Hematopoietic multipotent progenitor cell treated with erythropoietin and hydrocortisone succinate and interleukin-3 and kit ligand, for 15 days (in vitro differentiated cells): ENCODE measurements around the gene ESM1.
"Not testable (repeated sequence)": the region's sequence is repeated elsewhere in the genome, so short reads cannot be mapped to it uniquely, and the experiment has no call there.

Source experiments
- DNase-seq: peaks from one replicate; pipeline ENCODE4 v3.0.0-alpha.2; 2015; ENCODE audit warnings: low spot score

The ESM1 gene

DNA sequence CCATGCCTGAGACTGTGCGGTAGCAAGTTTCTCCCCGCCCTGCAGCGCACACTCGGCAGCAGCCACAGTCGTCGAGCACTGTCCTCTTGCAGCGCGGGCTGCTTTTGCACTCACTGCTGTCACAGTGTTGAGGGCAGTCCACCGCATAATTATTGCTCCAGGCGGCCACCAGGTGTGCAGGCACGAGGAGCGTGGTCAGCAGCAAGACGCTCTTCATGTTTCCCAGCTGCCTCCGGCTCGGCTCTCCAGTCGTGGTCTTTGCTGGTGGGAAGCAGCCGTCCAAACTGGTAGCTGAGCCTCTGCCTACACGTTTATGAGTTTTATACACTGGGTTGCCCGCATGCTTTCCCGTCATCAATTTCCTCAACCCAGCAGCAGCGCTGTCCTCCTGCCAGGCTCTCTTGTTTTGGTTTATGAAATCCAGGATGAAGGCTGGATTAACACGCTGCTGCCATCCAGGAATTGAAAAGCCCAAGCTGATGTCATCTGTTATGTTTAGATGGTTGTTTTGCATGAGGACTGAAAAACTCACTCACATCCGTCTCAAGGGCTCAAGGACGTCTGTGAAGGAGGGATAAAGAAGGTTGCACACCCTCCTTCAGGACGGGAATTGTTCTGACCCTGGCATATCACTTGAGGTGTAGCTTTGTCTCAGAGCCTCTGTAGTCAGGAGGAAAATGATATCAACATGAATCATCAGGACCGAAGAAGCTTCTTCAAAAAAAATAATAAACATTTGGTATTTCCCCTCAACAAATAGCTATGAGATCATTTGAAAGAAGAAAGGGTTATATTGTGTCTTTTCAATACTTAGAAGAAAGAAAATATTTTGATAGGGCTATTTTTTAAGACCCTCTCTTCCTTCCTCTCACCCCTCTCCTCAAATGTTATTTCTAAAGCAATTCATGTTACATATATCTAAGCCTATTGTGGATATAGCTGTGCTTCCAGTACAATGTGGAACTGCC is at the start of gene ESM1:
Gene ESM1, minus strand, starts transcription at position 293 of the 968 bp plus-strand sequence. Its CDS starts 76 bp downstream, at position 217.
- DNase-seq, result no peak

DNA sequence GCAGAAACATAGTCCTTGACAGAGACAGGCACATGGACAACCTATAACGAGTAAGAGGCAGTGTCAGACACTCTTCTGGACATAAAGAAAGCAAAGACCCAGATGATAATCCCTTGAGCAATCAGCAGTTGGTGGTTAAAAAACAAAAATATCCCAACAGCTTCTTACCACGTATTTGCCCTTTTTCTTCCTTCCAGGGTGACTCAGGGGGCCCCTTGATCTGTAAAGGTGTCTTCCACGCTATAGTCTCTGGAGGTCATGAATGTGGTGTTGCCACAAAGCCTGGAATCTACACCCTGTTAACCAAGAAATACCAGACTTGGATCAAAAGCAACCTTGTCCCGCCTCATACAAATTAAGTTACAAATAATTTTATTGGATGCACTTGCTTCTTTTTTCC is 48.2 kb upstream of the ESM1 start:
- no peak for DNase-seq

GRCh38 chr5:55031492-55031891 is 46.1 kb upstream of the ESM1 start:
- DNase-seq, result no peak

DNA sequence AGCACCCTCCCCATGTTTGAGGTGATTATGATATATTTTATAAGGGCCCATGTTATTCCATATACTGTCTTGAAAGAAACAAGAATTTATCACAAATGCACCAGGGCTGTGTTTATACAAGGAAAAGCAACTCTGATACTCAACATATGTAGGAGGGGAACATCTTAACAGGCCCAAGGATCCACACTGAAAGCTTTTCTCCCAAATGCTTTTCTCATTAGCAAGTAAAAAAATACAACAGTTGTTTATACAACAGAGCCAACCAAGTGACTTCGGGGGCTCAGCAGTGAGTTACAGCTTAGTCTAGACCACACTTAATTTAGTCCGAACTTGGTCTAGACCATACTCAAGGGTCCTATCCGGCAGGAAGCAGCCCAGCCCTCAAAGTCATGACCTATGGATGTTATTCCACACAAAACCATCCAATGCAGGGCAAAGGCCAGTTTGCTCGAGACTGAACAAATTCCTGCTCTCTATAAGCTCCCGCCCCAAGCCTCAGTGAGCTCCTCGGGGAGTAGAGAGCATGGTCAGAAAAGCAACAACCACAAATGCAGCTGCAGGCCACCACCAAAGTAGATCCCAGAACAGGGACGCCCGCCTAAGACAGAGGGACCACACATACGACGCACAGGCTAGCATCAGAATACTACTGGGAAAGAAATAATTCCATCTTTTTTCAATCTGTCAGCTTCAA is 45.4 kb upstream of the ESM1 start:
- DNase-seq, result no peak

DNA sequence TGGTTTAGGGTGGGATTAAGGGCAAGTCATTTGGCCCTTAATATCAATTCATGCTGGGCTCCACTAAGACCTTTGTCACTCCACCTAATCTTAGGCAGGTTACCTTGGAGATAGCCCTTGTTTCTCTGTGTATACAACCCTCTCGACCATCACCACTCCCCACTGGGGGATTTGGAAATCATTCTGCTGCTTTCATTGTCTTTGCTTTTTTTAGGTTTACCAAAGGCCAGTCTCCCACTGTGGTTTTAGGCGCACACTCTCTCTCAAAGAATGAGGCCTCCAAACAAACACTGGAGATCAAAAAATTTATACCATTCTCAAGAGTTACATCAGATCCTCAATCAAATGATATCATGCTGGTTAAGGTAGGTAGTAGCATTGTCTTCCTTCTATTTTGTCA is 44.8 kb upstream of the ESM1 start:
- no peak for DNase-seq

- DNase-seq, result no peak
Measured at GRCh38 chr5:55027595-55027994, 42.2 kb upstream of the ESM1 start.

DNA sequence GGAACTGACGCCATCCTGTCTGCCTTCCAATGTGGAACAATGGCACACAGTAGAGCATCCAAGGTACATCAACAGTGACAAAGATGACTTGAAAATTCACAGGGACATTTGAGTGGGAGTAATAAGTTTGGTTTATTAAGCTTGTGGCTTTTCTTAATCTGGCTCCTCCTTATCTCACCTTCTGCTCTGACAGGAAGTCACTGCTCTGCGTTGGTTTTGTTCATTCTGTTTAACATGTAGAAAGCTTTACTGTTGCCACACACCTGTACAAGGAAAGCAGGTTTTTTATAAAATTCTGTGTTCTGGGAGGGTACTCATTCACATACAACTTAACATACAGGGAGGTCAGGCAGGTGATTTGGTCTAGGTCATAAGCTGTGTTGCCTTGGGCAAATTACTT is 37.1 kb upstream of the ESM1 start:
- no peak for DNase-seq

GRCh38 chr5:55021821-55022220 is 36.4 kb upstream of the ESM1 start:
- DNase-seq, result no peak

DNA sequence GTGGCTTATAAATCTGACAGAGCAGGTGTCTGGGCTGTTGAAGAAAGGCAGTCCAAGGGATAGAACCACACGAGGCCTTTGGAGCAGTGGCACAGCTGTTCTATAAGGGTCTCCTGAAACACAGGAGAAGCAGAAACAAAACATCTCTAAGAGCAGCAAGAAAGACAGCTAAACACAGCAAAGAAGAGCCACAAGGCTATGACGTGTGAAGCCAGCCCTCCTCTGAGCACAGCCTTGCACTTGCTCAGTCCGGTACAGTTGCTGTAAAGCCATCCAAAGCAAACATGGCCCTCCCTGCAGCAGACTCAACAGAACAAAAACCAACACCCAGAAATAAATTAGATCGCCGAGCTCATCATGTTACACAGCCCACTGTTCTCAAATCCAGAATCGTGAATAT is 36.0 kb upstream of the ESM1 start:
- DNase-seq, result no peak

DNA sequence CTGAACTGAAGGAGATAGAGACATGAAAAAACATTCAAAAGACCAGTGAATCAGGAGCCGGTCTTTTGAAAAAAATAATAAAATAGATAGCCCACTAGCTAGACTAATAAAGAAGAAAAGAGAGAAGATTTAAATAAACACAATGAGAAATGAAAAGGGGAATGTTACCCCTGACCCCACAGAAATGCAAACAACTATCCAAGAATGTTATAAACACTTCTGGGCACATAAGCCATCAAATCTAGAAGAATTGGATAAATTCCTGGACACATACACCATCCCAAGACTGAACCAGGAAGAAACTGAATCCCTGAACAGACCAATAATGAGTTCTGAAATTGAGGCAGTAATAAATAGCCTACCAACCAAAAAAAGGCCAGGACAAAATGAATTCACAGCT is 24.8 kb upstream of the ESM1 start:
- not testable (repeated sequence) for DNase-seq

GRCh38 chr5:55004729-55005128 is 19.3 kb upstream of the ESM1 start:
- no peak for DNase-seq

GRCh38 chr5:55003432-55004065 is 18.2 kb upstream of the ESM1 start:
- no peak for DNase-seq

- DNase-seq, result not testable (repeated sequence)
Measured at GRCh38 chr5:55002166-55002565, 16.8 kb upstream of the ESM1 start.

DNA sequence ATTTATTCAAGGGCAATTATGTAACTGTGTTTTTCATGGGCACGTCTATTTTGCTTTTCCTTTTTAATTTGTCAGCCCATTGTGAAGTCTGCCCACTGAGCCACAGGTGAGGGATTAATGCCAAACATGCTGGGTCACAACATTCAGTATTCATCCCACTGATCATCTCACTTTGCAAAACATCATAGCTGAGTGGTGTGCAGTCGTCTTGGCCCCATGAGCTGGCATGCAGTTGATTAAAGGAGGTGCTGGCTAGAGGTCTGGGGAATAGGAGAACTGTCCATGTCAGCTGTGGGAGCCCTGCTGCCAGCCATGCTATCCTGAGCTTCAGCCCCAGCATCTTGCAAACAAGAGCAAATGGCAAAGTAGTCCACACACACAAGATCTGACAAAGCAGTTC is 11.7 kb upstream of the ESM1 start:
- DNase-seq, result no peak

GRCh38 chr5:54996466-54996865 is 11.1 kb upstream of the ESM1 start:
- no peak for DNase-seq

DNA sequence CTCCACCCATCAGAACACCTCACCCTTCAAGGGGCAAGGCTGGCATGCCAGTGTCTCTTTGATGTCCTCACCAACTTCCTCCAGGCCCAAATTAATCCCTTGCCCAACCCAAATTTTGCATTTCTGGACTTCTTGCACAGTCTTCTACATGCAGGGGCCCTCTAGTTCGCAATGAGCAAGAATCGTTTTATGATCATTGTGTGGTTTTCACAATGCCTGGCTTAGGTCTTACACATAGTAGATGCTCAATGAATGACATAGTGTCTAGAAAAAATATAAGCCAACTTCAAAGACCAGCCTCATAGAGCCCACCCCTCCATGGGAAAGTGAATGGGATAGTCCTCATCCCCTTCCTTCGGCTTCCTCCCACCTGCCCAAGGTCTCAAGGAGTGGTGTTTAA is 9.8 kb upstream of the ESM1 start:
- no peak for DNase-seq

- no peak for DNase-seq
Measured at GRCh38 chr5:54994628-54995027, 9.2 kb upstream of the ESM1 start.

- no peak for DNase-seq
Measured at GRCh38 chr5:54993318-54993717, 7.9 kb upstream of the ESM1 start.

DNA sequence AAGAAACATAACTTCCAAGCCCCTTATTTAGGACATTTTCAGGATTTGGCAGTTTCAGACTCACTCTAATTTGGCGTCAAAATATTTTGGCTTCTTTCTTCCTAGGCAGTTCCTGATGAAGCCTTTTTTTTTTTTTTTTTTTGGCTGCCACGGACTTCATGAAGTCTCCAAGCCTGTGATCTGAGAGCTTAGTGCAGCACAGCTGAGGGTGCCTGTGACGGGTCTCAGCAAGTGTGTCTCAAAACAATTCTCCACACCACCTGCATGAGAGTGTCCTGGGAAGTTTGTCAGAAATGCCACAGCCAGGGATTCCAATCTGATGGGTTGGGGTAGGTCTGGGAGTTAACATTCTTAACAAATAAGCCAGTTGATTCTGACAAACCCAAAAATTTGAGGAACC is 6.0 kb upstream of the ESM1 start:
- no peak for DNase-seq

- no peak for DNase-seq
Measured at GRCh38 chr5:54990841-54991258, 5.5 kb upstream of the ESM1 start.

GRCh38 chr5:54988817-54989216 is 3.4 kb upstream of the ESM1 start:
- DNase-seq, result no peak

- no peak for DNase-seq
Measured at GRCh38 chr5:54988218-54988617, 2.8 kb upstream of the ESM1 start.

DNA sequence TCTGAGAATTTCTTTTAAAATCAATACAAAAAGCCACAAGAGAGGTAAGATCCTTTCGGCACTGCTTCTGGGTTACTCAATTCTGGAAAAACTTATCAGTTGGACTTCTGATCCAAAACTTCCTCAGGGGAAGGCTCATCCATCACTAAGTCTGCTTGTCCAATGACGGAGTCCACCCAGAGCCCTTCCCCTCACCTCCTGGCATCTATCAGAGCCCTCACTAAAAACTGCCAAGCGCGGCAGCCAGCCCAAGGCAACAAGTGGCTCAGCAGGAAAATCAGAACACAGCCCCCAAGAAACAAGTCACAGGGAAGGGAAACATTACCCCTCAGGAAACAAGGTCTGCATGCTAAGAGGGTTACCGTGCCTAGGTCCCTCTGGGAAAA is 869 bp upstream of the ESM1 start:
- no peak for DNase-seq
